ENCODE results near the gene MOCOS. TPM values are rescaled to one million over a fixed set of nuclear protein-coding genes. Genes with fewer than 3 reads are reported as not detected.

The MOCOS gene
- total RNA-seq, 2 experiments from 2014 or later: not detected

DNA sequence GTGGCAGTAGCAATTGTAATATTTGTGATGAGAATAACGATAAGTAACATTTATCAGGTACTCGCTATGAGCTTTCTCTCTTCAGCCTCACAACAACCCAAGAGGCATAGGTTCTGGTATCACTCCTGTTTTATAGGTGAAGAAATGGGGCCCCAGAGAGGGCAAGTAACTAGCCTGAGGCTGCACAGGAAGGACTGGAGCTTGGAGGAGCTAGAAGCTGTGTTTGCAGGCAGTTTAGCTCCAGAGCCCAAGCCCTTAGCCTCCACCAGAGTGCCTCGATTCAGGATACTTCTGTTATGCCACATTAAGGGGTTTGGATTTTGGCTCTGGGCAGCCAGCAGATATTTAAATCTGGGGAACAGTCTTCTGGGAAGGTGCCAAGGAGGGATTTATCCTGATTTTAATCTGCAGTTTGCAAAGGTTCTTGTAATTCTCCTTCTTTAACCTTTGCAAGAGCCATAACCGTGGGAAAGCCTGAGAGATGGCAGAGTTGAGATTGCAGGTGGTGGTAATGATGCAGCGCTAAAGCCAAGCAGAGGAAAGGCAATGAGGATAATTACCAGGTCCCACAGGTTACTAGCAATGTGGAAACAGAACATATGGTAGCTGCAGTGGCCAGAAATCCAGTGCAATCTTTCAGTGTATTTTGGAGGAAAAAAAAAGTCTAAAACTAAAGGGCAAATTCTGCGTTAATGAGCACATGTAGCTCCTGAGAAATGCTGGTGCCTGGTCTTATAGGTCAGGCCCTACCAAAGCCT is 9.1 kb downstream of the MOCOS start:
- intact Hi-C loops (cut with micrococcal nuclease; ENCODE audit: unreplicated experiment): no loop called here
- Histone ChIP-seq H2AFZ (ENCODE audit: low read length) (no peak overlapping the region), H4K20me1 (ENCODE audit: insufficient read depth, low read length) (no peaks in the 10 kb centered on the region), H3K4me2 (ENCODE audit: low read length) (no peak overlapping the region), H3K27ac (ENCODE audit: low read depth, low read length, poor library complexity, severe bottlenecking) (no peak overlapping the region), H3K4me3 (ENCODE audit: low read depth, low read length, poor library complexity, severe bottlenecking) (no peak overlapping the region), H3K36me3 (ENCODE audit: insufficient read depth, low read length) (no peaks in the 10 kb centered on the region), H3K79me2 (ENCODE audit: insufficient read depth, low read depth, low read length) (no peaks in the 10 kb centered on the region), H3K4me1 (ENCODE audit: insufficient read depth, low read length, poor library complexity, severe bottlenecking) (no peaks in the 10 kb centered on the region), H3K9me3 (ENCODE audit: low read length) (no peaks in the 10 kb centered on the region), H3K9me2 (ENCODE audit: insufficient read depth, low read length) (no peaks in the 10 kb centered on the region)
- no TSS peak for BruUV-seq (replicated peaks)
- POLR2A ChIA-PET: no interaction called here
- TF ChIP-seq, protein P1, sequence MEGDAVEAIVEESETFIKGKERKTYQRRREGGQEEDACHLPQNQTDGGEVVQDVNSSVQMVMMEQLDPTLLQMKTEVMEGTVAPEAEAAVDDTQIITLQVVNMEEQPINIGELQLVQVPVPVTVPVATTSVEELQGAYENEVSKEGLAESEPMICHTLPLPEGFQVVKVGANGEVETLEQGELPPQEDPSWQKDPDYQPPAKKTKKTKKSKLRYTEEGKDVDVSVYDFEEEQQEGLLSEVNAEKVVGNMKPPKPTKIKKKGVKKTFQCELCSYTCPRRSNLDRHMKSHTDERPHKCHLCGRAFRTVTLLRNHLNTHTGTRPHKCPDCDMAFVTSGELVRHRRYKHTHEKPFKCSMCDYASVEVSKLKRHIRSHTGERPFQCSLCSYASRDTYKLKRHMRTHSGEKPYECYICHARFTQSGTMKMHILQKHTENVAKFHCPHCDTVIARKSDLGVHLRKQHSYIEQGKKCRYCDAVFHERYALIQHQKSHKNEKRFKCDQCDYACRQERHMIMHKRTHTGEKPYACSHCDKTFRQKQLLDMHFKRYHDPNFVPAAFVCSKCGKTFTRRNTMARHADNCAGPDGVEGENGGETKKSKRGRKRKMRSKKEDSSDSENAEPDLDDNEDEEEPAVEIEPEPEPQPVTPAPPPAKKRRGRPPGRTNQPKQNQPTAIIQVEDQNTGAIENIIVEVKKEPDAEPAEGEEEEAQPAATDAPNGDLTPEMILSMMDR (conservative IDR thresholded peaks at IDR 0.05; ENCODE audit: low read length): no peak
- TF ChIP-seq EZH2phosphoT487 (IDR thresholded peaks at IDR 0.05; ENCODE audit: borderline replicate concordance, low read depth, low read length): no peak
- DNase-seq (ENCODE audit: low spot score): no peak
- CTCF ChIA-PET (ENCODE audit: unreplicated experiment): no interaction called here

- intact Hi-C loops (cut with micrococcal nuclease; ENCODE audit: unreplicated experiment): no loop called here
- DNase-seq (ENCODE audit: low spot score): no peak
- no peaks in the 10 kb centered on the region for H4K20me1 ChIP-seq (ENCODE audit: insufficient read depth, low read length)
- no TSS peak for BruUV-seq (replicated peaks)
- no peaks in the 10 kb centered on the region for H3K79me2 ChIP-seq (ENCODE audit: insufficient read depth, low read depth, low read length)
- no peak overlapping the region for H3K4me2 ChIP-seq (ENCODE audit: low read length)
- H3K4me1 ChIP-seq (ENCODE audit: insufficient read depth, low read length, poor library complexity, severe bottlenecking): no peaks in the 10 kb centered on the region
- TF ChIP-seq EZH2phosphoT487 (IDR thresholded peaks at IDR 0.05; ENCODE audit: borderline replicate concordance, low read depth, low read length): no peak
- TF ChIP-seq, protein P1 (conservative IDR thresholded peaks at IDR 0.05; ENCODE audit: low read length): no peak
- POLR2A ChIA-PET: interaction anchor here (0.6 kb wide), 1 partner anchor 10 kb away, joined by 5 read pairs; no protein-coding TSS in a partner anchor
- H3K9me2 ChIP-seq (ENCODE audit: insufficient read depth, low read length): no peaks in the 10 kb centered on the region
- no peaks in the 10 kb centered on the region for H3K9me3 ChIP-seq (ENCODE audit: low read length)
- no peak overlapping the region for H3K4me3 ChIP-seq (ENCODE audit: low read depth, low read length, poor library complexity, severe bottlenecking)
- H3K36me3 ChIP-seq (ENCODE audit: insufficient read depth, low read length): no peaks in the 10 kb centered on the region
- H3K27ac ChIP-seq (ENCODE audit: low read depth, low read length, poor library complexity, severe bottlenecking): no peak overlapping the region
- CTCF ChIA-PET (ENCODE audit: unreplicated experiment): no interaction called here
- H2AFZ ChIP-seq (ENCODE audit: low read length): no peak overlapping the region
Observed at GRCh38 chr18:36197511-36198166, 10.3 kb downstream of the MOCOS start.
